Pulmonary artery endothelial cell (primary cell): ENCODE results near the gene POLE. TPM values are rescaled to one million over a fixed set of nuclear protein-coding genes. Genes with fewer than 3 reads are reported as not detected.
A peak's percentile ranks its signal among the peaks of the same experiment; 100 is the strongest.
"Not testable (repeated sequence)": the region's sequence is repeated elsewhere in the genome, so short reads cannot be mapped to it uniquely, and the experiment has no call there.

Experiments used
- DNase-seq: peaks from one replicate; pipeline ENCODE4 v3.0.0-alpha.2; 2011; ENCODE audit warnings: low read depth, low spot score
- total RNA-seq: library from RNA; depleted of rRNA; stranded (reverse); fragments of >200 nt; gene quantifications from 2 replicates; pipeline ENCODE4 v1.2.3, GENCODE V29; 2014

POLE gene
- total RNA-seq, 1 donor from 2014 or later = 27.6 TPM

DNA sequence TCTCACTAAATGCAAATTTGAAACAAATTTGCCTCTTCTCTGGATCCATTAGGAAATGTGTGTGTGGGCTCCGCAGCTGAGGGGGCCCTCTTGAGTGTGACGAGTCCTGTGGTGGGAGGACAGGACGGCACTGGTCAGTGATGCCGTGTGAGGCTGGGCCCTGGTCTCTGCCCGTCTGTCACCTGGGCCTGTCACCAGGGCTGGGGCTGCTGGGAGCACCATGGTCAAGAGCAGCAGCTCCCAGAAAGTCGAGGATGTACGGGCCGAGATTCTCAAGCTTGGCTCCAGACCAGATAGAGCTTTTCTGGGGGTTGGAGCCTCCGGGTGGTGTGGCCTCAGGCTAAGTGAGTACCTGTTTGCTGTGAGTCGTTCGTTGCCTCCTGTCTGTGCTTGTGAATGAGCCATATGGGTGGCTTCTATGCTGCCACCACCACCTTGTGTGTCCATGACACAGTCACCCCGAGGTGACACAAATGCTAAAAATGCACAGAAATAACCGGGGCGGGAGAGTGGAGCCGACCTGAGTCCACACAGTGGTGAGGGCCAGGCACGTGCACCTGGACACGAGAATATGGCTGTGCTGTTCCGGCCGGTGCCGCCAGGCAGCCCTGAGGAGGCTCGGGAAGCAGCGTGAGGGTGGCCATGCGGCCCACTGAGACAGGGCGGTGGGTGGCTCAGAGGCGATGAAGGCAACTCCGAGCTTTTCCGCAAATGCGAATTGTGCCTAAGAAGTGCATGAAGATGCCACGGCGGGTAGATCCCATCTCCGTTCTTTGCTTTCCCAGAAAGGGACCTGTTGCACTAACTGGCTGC lies 32.2 kb upstream of the POLE start:
- no peak for DNase-seq

DNA sequence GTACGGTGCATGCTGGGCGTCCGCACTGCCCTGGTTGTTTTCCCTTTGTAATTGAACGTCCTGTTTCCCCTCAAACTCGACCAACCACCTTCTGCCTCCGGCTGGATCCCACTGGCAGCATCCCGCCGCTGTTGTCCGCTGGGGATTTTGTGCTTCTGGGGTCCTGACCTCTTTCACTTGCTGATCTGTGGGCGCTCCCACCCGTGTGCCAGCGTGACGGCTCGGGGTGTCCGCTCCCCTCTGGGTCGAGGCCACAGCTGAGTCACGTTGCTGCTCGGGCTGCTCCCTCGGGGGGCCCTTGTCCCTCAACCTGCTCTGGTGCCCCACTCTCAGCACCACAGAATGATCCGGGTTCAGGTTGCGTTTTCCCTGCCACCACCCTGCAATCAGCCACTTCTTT lies 31.5 kb upstream of the POLE start:
- DNase-seq = no peak

DNA sequence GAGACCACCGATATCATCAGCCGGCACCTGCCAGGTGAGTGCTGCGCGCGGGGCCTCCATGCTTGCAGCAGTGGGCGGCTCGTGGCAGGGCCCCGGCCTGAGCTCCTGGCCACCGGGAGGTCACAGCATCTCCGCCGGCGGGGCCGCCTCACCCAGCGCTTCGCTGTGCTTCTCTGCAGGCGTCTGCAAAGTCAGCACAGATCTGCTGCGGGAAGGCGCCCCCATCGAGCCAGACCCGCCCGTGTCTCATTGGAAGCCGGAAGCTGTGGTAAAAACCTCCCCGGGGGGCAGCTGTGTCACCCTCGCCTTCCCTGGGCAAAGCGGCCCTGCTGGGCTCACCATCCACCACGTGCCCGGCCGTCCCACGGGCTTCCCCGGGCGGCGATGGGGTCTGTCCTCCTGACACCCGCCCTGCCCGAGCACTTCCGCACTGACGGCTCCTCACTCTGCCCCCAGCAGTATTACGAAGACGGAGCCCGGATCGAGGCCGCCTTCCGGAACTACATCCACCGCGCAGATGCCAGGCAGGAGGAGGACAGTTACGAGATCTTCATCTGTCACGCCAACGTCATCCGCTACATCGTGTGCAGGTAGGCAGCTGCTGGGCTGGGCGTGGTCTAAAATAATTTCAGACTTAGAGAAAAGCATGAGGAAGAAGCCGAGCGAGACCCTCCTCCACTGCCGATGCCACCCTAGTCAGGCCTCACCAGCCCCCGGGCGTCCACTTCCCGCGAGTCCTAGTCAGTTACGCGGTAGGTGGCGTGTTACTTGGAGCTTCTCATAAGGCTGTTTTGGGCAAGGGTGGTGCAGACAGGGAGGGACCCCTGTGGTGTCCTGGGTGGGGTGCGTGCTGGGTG lies 30.6 kb upstream of the POLE start:
- no peak for DNase-seq

DNA sequence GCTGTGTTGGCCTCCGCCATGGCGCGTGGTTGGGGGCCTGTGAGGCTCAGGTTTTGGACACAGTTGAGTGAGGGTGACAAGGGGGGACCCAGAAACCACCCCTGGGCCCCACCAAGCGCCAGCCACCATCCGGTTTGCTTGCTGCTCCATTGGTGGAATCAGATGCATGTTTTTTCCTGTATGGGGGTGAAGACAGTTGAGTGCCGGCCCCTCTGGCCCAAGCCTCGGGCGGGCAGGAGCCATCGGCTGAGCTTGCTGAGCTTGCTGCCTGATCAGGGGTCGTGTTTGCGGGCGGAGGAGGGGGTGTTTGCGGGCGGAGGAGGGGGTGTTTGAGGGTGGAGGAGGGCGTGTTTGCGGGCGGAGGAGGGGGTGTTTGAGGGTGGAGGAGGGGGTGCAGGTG lies 29.9 kb upstream of the POLE start:
- DNase-seq = no peak

DNA sequence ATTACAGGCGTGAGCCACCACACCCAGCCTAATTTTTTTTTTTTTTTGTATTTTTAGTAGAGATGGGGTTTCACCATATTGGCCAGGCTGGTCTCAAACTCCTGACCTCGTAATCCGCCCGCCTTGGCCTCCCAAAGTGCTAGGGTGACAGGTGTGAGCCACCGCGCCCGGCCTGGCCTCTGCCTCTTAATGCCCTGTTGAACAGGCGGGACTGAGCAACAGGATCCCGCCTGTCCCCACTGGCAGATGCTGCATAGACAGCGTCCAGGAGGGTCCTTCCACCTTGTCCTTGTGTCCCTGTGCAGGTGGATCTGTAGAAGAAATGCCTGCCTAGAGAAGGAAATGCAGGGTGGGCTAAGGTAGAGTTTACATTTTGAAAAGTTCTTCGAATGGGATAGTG lies 29.2 kb upstream of the POLE start:
- no peak for DNase-seq

DNA sequence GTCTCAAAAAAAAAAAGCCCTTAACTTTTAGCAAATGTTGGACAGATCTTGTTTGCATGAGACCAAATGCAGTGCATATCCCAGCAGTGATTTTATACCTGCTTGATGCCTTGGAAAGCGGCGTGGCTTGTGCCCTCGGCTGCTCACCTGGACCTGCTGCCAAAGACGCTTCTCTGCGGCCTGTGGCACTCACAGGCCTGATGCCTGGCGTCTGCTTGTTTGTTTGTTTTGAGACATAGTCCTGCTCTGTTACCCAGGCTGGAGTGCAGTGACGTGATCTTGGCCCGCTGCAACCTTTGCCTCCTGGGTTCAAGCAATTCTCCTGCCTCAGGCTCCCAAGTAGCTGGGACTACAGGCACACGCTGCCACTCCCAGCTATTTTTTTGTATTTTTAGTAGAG lies 28.7 kb upstream of the POLE start:
- DNase-seq = no peak

DNA sequence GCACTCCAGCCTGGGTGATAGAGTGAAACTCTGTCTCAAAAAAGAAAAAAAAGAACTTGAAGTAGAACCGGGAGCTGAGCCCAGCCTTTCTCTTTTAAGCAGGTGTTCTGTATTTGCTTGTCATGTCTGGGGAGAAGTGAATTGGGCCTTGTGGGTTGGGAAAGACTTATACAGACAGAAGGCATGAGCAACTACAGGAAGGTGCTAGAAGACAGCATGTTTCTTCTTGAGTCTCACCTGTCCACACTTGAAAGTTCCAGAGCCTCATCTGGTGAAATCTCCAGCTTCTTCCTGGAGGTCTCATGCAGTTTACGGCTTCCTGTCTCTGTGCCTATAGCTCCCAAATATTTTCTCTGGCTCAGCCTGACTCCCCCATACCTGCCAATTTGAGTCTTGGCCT lies 26.0 kb upstream of the POLE start:
- no peak for DNase-seq

DNA sequence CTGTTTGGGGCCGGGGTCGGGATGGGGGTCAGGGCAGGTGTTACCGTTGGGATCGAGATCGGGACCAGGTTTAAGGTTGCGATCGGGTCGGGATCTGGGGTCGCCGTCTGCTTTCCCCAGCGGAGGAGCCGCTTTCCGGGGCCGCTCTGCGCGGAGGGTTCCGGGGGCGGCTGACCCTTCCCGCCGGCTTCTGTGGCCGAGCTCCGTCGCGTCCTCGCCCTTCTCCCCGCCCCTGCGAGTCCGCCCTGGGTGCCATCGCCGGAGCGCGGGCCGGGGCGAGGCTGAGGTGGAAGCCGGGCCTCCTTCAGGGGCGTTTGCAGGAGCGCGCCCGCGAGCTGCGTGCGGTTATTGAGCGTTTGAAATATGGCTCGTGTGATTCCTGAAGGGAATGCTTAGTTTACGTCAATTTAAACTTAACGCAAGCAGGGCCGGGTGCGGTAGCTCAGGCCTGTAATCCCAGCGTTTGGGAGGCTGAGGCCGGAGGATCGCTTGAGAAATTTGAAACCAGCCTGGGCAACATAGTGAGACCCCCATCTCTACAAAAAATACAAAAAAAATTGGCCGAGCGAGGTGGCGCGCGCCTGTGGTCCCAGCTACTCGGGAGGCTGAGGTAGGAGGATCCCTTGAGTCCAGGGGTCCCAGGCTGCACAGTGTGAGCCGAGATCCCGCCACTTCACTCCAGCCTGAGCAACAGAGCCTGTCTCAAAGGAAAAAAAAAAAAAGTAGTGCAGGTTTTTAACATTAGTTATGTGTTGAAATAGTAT lies 24.1 kb upstream of the POLE start:
- DNase-seq = no peak

DNA sequence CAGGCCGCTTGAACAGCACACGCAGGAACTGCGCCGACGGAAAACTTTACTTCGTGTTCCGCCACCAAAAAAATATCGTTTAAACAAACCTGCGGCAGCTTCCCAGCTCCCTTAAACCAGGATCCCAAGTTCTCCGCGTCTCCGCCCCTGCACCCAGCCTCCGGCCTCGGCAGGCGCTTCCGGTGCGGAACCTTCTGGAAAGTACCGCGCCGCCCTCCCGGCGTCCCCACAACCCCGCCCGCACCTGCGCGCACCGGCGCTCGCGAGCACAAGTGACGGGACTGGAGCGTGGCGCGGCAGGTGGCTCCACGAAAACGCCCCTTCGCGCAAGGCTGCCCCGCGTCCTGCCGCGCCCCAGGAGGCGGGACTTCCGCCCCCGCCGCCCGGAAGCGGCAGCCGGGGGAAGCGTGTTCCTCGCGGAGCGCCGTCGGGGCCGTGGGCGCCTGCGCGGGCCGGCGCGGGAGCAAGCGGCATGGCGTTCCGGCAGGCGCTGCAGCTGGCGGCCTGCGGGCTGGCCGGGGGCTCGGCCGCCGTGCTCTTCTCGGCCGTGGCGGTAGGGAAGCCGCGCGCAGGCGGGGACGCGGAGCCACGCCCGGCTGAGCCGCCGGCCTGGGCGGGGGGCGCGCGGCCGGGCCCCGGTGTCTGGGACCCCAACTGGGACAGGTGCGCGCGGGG lies 23.4 kb upstream of the POLE start, which contains the start of gene PGAM5:
Gene PGAM5 (plus strand): TSS at position 438 of the 675 bp plus-strand sequence. CDS start 35 bp downstream, at position 473.
- DNase-seq = peak; percentile 32

DNA sequence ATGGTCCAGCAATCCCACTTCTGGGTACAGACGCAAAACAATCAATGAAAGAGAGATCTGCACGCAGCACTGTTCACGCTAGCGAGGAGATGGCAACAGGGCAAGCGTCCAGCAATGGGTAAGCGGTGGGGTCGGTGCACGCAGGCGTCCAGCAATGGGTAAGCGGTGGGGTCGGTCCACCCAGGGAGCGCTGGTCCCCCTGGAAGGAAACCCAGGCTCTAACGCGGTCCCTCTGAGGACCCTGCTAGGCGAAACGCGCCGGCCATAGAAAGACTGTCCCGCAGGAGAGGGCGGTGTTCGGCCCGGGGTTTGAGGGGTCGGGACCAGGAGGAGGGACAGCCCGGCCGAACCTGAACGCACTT lies 22.9 kb upstream of the POLE start:
- no peak for DNase-seq

DNA sequence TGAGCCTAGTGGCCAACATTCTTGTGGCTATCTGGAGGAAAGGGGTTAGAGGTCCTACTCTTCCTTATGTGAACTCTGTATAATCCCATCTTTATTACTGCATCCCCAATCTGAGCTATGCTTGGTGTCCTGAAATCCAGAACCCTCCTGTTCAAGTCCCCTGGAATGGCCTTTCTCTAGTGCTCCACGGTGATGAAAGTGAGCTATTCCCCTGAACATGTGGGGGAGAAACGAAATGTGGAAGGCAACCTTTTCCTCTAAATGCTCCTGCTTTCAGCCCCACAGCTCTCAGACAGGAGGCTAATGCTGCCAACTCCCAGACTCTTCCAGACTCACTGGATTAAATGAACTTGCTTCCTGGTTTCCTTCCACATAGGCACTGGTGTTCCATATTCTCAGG lies 21.0 kb upstream of the POLE start:
- no peak for DNase-seq

DNA sequence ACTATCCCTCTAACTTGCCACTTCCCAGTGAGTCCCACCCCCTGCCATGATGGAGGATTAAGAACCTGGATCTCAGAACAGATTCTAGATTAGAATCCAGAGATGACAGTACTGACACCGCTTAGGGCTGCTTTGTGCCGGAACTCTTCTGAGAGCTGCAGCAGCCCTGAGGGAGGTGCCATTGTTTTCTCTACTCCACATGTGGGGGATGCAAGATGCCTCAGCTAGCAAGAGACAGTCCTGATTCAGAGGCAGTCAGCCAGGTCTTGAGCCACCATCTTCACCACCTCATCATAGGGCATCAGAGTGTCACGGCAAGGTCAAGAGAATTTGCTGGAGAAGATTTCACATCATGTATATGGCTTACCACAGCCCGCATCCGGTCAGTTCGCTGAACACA lies 20.1 kb upstream of the POLE start:
- DNase-seq = no peak

DNA sequence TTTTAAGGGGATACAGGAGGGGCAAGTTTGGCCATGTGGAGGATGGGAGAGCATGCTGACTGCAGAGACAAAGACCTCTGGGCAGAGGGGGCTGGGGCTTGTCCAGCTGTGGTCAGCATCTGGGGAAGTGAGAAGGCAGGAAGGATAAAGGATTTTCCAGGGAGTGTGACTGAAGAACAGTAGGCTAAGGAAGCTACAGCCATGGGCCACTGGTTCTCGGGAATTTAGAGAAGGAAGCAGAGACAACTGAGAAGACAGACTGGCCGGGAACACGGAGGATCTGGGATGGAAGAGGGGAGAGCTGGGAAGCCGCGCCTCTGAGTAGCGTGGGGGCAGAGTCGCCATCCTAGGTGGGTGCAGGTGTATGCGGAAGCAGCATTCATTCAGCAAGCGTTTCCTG lies 16.5 kb upstream of the POLE start:
- no peak for DNase-seq

DNA sequence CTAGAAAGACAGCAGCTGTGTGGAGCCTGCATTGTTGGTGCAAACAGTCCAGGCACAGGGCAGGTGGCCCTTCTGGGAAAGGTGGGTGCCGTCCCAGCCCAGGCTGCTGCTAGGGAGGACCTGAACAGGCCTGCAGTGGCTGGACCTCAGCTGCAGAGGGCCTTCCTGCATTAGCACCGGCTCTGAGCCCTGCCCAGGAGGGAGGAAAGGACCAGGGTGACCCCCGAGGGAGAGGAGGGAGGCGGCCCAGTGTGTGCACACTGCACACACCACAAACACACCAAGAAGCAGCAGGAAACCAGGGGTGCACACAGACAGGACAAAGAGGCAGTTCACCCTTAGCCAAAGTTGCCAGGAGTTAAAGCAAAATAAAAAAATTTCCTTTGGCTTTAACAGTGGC lies 15.5 kb upstream of the POLE start:
- DNase-seq = no peak

DNA sequence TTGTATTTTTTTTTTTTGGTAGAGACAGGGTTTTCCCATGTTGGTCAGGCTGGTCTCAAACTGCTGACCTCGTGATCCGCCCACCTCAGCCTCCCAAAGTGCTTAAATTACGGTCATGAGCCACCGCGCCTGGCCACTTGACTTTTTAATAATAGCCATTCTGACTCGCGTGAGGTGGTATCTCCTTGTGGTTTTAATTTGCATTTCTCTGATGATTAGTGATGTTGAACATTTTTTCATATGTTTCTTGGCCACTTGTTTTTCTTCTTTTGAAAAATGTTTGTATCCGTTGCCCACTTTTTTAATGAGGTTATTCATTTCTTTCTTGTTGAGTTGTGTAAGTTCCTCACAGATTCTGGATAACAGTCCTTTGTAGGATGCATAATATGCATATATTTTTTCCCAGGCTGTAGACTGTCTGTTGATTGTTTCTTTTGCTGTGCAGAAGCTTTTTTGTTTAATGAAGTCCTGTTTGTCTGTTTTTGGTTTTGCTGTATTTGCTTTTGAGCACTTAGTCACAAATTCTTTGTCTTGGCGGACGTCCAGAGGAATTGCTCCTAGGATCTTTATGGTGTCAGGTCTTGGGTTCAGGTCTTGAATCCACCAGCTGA lies 13.2 kb upstream of the POLE start:
- no peak for DNase-seq

DNA sequence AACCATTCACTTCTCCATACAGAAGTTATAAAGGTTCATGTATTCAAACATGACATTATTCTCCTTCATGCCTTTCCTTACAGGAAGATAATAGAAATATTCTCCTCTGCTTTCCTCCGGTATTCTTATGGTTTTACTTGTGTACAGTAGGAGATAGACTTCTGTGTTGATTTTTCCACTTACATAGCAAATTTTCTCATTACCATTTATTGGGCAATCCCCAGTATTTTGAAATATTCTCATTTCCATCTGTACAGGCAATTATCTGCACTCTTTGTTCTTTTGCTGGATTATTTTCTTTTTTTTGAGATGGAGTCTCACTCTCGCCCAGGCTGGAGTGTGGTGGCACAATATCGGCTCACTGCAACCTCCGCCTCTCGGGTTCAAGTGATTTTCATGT lies 11.2 kb upstream of the POLE start:
- DNase-seq = no peak

DNA sequence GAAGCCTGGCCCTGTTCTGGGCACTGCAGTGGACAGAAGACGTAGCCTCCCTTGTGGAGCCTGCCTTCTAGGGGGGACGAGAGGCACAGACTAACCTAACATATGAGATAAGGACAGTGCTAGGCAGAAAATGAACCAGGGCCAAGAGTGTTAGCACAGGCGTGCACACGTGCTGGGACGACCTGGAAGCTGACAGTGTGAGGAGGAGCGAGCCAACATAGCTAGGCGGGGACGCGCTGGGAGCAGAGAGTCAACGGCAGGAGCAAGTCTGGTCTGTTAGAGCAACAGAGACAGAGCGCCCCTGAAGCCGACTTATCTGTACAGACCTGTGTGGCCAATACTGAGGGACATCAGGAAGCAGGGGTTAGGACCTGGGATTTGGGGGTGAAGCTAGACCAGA lies 8.3 kb upstream of the POLE start:
- DNase-seq = no peak

DNA sequence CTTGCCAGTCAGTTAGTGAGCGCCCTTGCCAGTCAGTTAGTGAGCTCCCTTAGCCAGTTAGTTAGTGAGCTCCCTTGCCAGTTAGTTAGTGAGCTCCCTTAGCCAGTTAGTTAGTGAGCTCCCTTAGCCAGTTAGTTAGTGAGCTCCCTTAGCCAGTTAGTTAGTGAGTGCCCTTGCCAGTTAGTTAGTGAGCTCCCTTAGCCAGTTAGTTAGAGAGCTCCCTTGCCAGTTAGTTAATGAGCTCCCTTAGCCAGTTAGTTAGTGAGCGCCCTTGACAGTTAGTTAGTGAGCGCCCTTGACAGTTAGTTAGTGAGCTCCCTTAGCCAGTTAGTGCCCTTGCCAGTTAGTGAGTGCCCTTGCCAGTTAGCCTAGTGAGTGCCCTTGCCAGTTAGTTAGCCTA lies 7.7 kb upstream of the POLE start:
- DNase-seq = not testable (repeated sequence)

DNA sequence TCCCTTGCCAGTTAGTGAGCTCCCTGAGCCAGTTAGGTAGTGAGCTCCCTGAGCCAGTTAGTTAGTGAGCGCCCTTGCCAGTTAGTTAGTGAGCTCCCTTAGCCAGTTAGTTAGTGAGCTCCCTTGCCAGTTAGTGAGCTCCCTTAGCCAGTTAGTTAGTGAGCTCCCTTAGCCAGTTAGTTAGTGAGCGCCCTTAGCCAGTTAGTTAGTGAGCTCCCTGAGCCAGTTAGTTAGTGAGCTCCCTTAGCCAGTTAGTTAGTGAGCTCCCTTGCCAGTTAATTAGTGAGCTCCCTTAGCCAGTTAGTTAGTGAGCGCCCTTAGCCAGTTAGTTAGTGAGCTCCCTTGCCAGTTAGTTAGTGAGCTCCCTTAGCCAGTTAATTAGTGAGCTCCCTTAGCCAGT lies 4.9 kb upstream of the POLE start:
- not testable (repeated sequence) for DNase-seq

DNA sequence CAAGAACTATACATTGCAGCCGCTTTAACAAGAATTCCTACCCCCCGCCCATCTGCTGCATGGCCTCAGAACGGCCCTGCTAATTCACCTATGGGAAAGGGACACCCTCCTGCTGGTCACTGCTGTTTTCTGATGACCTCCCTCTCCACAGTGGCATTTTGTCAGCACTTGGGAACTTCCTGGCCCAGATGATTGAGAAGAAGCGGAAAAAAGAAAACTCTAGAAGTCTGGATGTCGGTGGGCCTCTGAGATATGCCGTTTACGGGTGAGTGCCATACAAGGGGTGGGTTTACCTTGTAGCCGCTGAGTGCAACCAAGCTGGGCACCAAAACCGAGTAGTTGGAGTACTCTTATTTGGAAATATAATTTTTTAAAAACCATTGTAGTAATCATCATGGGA lies 3.0 kb upstream of the POLE start:
- DNase-seq = no peak

DNA sequence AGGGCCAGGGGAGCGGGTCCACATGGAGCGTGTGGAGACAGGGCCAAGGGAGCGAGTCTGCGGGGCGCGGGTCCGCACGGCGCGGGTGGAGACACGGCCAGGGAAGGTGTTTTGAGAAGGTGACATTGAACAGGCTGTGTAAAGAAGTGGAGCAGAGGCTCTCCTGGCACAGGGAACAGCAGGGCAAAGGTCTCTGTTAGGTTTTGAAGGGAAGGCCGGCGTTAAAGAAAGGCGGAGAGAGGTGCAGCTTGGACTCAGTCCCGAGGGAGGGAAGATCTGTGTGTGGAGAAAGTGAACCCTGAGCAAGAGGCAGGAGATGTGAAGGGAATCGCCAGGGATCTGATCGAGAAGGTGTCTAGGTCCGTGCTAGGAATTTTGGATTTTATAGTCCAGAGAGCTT lies 2.1 kb upstream of the POLE start:
- no peak for DNase-seq
